Right renal pelvis (tissue), 4 donors: ENCODE data around the gene C12orf60. TPM values are rescaled to one million over a fixed set of nuclear protein-coding genes. Genes with fewer than 3 reads are reported as not detected.
"Not testable (repeated sequence)": the region's sequence is repeated elsewhere in the genome, so short reads cannot be mapped to it uniquely, and the experiment has no call there.

Experiments
- DNase-seq, 4 donors: peaks; one replicate each; pipeline ENCODE4 v3.0.0-alpha.2; 2013; ENCODE audit warnings: low read depth in 4 of 4, low spot score in 3 of 4, missing footprints in 1 of 4
- polyA plus RNA-seq, 4 donors: library from polyadenylated mRNA; unstranded; fragments of 120-200 nt; gene quantifications; one replicate each; pipeline ENCODE4 v1.2.1, GENCODE V29; 2013; ENCODE audit not compliant: insufficient read length in 4 of 4

The C12orf60 gene, protein sequence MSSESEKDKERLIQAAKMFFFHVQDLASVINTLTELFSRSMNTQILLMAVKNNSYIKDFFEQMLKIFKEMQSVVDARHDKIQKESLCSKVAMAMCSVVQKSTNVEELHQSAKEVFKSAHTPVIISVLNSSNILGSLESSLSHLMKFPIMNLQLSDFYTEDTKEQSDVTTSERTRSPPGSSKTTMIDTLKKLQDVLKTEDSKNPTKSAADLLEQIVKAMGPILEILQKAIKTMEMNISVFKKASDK
- 1 to 10 TPM; 4.7 to 6.8 (median 4.9) TPM for polyA plus RNA-seq

GRCh38 chr12:14803011-14803829 is at the start of gene C12orf60, which contains the start of gene WBP11:
C12orf60 (plus strand) TSS chr12:14803670; CDS start chr12:14822936, 19,266 bp downstream.
WBP11 (minus strand) TSS chr12:14803478; CDS start chr12:14801383, 2,095 bp downstream.
- peak; percentile 91 to 98 (median 96) for DNase-seq

DNA sequence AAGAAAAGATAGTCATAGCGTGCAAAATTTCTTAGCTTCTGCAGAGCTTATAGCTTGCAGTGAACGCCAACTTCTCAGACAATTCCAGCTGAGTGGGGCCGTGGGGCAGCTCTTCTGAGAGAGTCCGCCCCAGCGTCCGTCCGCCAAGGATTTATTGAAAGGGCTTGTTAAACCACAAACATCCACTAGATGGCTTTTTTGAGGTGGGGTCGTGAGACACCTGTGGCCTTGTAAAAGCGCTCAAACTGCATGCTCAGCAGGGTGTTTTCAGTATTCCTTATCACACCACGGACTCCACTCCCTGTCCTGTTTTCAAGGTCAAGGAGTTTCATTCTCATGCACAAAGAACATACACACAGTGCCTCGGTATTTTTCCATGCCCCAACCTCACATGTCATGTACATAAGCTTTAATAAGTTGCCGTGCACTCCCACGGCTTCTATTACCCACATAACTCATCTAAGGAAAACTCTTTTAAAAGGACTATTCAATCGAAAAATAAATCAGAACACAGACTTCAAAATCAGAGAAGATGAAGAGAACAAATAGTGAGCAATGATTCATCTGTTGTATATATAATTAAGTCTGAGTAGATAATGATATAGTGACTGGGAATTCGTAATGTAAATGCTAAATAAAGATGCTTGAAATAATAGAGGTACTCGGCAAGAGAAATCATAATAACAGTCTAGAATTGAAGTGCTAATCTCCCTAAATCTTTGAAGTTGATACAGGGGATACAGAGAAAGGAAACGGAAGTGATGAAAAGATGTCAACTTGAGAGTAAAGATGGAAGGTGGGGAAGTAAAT is 46.9 kb upstream of the C12orf60 start:
- no peak for DNase-seq

- DNase-seq, result not testable (repeated sequence)
Measured at GRCh38 chr12:14759711-14760280, 43.7 kb upstream of the C12orf60 start.

- DNase-seq, result no peak
Measured at GRCh38 chr12:14765398-14765797, 38.1 kb upstream of the C12orf60 start.

GRCh38 chr12:14766020-14766419 is 37.5 kb upstream of the C12orf60 start:
- not testable (repeated sequence) for DNase-seq

GRCh38 chr12:14766649-14767215 is 36.7 kb upstream of the C12orf60 start:
- no peak for DNase-seq

DNA sequence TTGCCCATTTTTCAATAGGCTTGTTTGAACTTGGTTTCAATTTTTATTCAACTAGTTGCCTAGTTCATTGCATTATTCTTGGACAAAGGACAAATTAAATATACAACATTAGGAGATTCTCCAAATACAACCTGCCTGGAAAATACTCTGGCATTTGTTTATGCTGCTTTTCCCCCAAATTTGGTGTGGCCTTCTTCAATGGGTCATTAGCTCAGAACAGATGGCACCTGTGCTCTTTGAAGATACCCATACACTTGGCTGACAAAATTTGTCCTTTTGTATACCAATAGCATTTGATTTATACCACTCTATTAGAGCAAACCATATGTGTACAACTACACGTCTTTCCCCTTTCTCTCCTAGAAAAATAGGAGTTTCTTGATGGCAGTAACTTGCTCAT is 35.9 kb upstream of the C12orf60 start:
- no peak for DNase-seq

- no peak for DNase-seq
Measured at GRCh38 chr12:14768823-14769405, 34.6 kb upstream of the C12orf60 start.

GRCh38 chr12:14769466-14769968 is 34.0 kb upstream of the C12orf60 start:
- peak in 2 of 4 donors; percentile 38 to 50 for DNase-seq

GRCh38 chr12:14769969-14770495 is 33.4 kb upstream of the C12orf60 start:
- peak; percentile 61 to 71 (median 68) for DNase-seq

DNA sequence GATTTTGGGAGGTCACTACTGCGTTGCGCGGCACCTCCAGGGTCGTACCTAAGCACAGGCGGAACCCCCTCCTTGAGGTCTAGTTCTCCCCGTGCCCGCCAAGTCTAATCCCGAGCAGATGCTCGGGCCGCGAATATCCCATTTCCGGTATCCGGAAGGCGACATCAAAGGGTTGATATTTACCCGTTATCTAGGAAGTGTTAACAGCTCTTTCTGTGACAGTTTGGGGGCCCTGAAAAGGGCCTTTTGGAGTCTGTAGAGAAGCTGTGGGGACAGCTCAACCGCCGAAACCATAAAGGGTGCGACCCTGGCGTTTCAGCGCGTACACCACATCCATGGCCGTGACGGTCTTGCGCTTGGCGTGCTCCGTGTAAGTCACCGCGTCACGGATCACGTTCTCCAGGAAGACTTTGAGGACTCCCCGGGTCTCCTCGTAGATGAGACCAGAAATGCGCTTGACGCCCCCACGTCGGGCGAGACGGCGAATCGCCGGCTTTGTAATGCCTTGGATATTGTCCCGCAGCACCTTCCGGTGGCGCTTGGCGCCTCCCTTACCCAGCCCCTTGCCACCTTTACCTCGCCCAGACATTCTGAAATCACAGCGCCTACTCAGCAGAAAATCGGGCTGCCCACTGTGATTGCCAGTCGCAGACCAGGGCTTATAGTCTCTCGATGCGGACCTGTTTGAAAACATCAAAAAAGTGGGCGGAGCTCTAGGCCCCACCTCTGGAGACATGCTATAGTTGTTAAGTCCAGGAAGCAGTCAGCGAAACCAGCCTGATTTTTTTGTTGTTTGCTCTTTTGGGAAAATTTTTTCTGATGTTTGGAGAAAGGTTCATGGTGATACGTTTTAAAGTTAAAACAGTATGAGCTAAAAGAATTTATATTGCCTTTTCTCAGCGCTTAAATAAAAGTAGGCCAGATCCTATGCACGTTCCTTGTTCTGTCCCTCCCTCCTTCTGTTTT is 32.7 kb upstream of the C12orf60 start:
- DNase-seq, result peak; percentile 95 to 98 (median 96)

- no peak for DNase-seq
Measured at GRCh38 chr12:14771651-14772137, 31.8 kb upstream of the C12orf60 start.

DNA sequence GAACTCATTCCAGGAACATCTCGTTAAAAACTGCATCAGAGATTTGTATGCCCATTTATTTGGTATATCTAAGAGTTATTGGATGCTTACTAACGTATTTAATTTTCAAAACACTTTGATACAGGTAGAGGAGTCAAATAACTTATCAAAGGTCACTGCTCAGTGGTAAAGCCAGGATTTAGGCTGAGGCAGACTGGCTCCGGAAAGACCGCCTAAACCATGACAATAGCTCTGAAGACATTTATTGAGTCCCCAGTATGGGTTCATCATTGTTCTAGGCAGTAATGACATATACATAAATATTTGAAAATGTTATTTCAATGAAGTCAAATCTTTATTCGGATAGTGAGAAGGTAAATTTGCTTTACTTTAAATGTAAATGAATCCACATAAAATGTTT is 30.5 kb upstream of the C12orf60 start:
- no peak for DNase-seq

DNA sequence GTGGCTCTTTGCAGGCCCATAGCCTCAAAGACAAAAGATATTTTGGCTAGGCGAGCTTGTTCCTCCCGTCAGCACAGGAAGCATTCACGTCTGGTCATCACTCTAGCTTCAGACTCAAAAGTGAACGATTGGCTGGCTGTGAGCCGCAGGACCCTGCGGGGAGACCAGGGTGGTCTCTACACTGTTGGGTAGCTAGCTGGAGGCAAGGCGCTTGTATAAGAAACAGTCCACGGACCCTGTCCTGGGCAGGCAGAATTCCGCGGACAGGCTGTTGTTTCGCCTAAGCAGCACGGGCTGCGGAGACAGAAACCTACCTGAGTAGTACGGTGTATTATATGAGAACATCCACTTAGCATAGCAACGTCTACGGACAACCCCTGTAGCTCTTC is 29.8 kb upstream of the C12orf60 start:
- DNase-seq, result peak in 2 of 4 donors; percentile 39 to 44

DNA sequence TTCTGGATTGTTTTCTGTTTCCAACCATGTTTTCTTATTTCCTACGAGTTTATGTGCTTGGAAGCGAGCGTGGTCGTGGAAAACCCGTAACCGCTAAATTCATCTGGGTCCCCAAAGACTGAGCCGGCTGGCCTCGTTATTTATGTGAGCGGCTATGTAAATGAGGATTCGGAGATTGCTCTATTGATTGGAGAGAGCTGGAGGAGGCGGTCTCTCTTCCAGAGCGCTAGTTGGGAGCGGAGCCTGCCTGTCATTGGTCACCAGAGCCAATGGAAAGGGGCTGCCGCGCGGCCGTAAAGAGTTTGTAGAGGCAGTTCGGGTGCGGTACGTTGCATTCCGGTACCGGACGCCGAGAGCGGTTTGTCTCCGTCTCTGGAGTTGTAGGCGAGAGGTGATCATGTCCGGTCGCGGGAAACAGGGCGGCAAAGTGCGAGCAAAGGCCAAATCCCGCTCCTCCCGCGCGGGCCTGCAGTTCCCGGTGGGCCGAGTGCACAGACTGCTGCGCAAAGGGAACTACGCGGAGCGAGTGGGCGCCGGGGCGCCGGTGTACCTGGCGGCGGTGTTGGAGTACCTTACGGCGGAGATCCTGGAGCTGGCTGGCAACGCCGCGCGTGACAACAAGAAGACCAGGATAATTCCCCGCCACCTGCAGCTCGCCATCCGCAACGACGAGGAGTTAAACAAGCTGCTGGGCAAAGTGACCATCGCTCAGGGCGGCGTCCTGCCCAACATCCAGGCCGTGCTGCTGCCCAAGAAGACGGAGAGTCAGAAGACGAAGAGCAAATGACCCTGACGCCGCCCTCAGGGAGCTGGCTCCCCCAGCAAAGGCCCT is 29.2 kb upstream of the C12orf60 start:
- DNase-seq, result peak; percentile 84 to 96 (median 94)

- DNase-seq, result no peak
Measured at GRCh38 chr12:14774906-14775635, 28.4 kb upstream of the C12orf60 start.

DNA sequence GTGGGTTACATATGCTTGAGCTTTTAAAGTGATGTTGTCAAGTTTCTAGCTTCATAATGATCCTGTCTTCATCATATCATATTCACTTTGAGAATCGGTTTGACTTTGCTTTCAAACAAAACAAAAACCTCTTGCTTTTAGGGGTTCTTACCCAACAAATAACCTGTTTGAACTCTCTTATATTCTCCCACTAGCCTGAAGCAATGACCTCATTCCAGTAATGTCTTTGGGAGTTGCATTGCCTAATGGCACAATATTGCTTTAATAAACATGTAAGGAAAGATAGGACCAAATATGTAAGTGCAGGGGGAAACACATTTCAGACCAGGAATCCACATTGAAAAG is 27.9 kb upstream of the C12orf60 start:
- no peak for DNase-seq
